HepG2 (cell line): ENCODE measurements around the gene HS3ST1.

Experiments used
- CHD4 ChIP-seq: fragments of 200-600 bp; sonication (generic); IDR thresholded peaks from 2 replicates; pipeline ENCODE4 v1.7.0; 2017; ENCODE audit warnings: mild to moderate bottlenecking, low read length, borderline replicate concordance
- HDAC6 ChIP-seq: fragments of 200-600 bp; sonication (generic); IDR thresholded peaks from 2 replicates; pipeline ENCODE4 v1.7.0; 2017; ENCODE audit warnings: mild to moderate bottlenecking, antibody characterized with exemption, low read length, low read depth
- NFE2L1 ChIP-seq: sonication (generic); formaldehyde crosslinking; IDR thresholded peaks from 2 replicates; pipeline ENCODE4 v1.4.0; 2020; ENCODE audit warnings: missing genetic modification reagents, mild to moderate bottlenecking, borderline replicate concordance
- TCF12 ChIP-seq, 2 experiments: fragments of 450-650 bp in 1 of 2; sonication (generic) in 1 of 2; formaldehyde crosslinking in 1 of 2; IDR thresholded peaks; 2 replicates each; pipeline versions ENCODE4 v1.6.1 to v1.8.0; 2017 to 2022; ENCODE audit warnings: antibody characterized with exemption in 1 of 2, mild to moderate bottlenecking in 1 of 2, missing genetic modification reagents in 1 of 2, moderate library complexity in 1 of 2
- TF ChIP-seq, protein P1 (sequence below): sonication (generic); formaldehyde crosslinking; IDR thresholded peaks from 2 replicates; pipeline ENCODE4 v1.5.0; 2020; ENCODE audit warnings: mild to moderate bottlenecking, missing genetic modification reagents, moderate library complexity

DNA sequence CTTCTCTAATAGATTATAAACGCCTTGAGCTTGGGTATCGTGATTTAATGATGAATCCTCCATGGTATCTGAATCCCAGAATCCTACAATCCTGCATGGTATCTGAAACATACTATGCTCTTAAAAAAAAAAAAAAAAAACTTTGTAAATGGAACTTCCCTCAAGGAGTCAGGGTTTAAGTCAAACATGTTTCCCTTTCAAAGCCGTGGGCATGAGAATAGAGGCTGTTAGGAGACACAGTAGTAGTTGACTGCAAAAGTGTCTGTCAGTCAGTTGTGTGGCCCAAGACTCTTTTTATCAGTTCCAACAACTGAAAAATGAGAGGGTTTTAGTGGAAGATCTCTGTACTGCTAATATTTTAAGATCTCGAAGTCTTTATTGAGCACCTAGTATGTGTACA is 2.4 kb upstream of the HS3ST1 start:
- TF ChIP-seq, protein P1, sequence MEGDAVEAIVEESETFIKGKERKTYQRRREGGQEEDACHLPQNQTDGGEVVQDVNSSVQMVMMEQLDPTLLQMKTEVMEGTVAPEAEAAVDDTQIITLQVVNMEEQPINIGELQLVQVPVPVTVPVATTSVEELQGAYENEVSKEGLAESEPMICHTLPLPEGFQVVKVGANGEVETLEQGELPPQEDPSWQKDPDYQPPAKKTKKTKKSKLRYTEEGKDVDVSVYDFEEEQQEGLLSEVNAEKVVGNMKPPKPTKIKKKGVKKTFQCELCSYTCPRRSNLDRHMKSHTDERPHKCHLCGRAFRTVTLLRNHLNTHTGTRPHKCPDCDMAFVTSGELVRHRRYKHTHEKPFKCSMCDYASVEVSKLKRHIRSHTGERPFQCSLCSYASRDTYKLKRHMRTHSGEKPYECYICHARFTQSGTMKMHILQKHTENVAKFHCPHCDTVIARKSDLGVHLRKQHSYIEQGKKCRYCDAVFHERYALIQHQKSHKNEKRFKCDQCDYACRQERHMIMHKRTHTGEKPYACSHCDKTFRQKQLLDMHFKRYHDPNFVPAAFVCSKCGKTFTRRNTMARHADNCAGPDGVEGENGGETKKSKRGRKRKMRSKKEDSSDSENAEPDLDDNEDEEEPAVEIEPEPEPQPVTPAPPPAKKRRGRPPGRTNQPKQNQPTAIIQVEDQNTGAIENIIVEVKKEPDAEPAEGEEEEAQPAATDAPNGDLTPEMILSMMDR (CRISPR knock-in tag): no peak
- TF ChIP-seq TCF12 (IDR thresholded peaks at IDR 0.05) (no peak), TCF12 (CRISPR knock-in tag; IDR thresholded peaks at IDR 0.05) (no peak), HDAC6 (no peak), CHD4 (no peak), NFE2L1 (CRISPR knock-in tag) (no peak)
